IMR-90 (cell line): Measurements from ENCODE around the gene DOK6. TPM values are rescaled to one million over a fixed set of nuclear protein-coding genes. Genes with fewer than 3 reads are reported as not detected.

ENCODE experiments used
- ATAC-seq: fragments of 200-7000 bp; cut with Tn5 transposase; 2 replicates; pipeline ENCODE4 v1.9.1; 2020; ENCODE audit warnings: low read depth, mild to moderate bottlenecking, moderate library complexity
- BruUV-seq: library from RNA; stranded (reverse); fragments of 400-500 nt; replicated peaks from 2 replicates; lab custom pipeline; 2021; lab: Mats Ljungman, UMichigan
- CTCF ChIA-PET: fragments of 300-600 bp; formaldehyde crosslinking; extraction: SDS; loops from one replicate; lab custom pipeline; 2021; ENCODE audit warnings: antibody characterized with exemption; lab: Yijun Ruan, JAX
- POLR2A ChIA-PET: fragments of 300-600 bp; sonication (Branson Sonifier 250); formaldehyde crosslinking; loops from one replicate; lab custom pipeline; 2022; ENCODE audit warnings: antibody characterized with exemption; ENCODE audit not compliant: unreplicated experiment; lab: Charles Lee
- DNase-seq: peaks from one replicate; pipeline ENCODE4 v3.0.0; 2013
- H2AFZ ChIP-seq: replicated peaks from 2 replicates; pipeline ENCODE3; 2013; ENCODE audit warnings: low read length, mild to moderate bottlenecking; ENCODE audit not compliant: poor library complexity
- H2AK5ac ChIP-seq: 2 replicates; pipeline ENCODE4 v1.6.1; 2013; ENCODE audit warnings: low read depth, low read length, inconsistent platforms
- H2AK9ac ChIP-seq: replicated peaks from 2 replicates; pipeline ENCODE3; 2013; ENCODE audit warnings: mild to moderate bottlenecking, low read depth, low read length, moderate library complexity; ENCODE audit not compliant: poor library complexity
- H2BK120ac ChIP-seq: 2 replicates; pipeline ENCODE4 v1.6.1; 2013; ENCODE audit warnings: low read depth, low read length, inconsistent platforms
- H2BK15ac ChIP-seq: 3 replicates; pipeline ENCODE4 v1.6.1; 2013; ENCODE audit warnings: low read depth, low read length, inconsistent platforms
- H2BK20ac ChIP-seq: 2 replicates; pipeline ENCODE4 v1.6.1; 2013; ENCODE audit warnings: low read depth, mild to moderate bottlenecking, inconsistent platforms, low read length, moderate library complexity
- H2BK5ac ChIP-seq: 2 replicates; pipeline ENCODE4 v1.6.1; 2013; ENCODE audit warnings: mild to moderate bottlenecking, low read depth, low read length, inconsistent platforms; ENCODE audit not compliant: poor library complexity, severe bottlenecking
- H3K14ac ChIP-seq: replicated peaks from 2 replicates; pipeline ENCODE4 v1.6.1; 2013; ENCODE audit warnings: low read depth, low read length, inconsistent platforms
- H3K18ac ChIP-seq: 2 replicates; pipeline ENCODE4 v1.6.1; 2013; ENCODE audit warnings: low read depth, low read length, control low read depth
- H3K23ac ChIP-seq: 2 replicates; pipeline ENCODE4 v1.6.1; 2013; ENCODE audit warnings: low read depth, low read length, inconsistent platforms
- H3K27ac ChIP-seq: 2 replicates; pipeline ENCODE4 v1.5.1; 2013; ENCODE audit warnings: mild to moderate bottlenecking, control low read depth, low read length; ENCODE audit not compliant: insufficient read depth
- H3K27me3 ChIP-seq: 2 replicates; pipeline ENCODE4 v1.6.1; 2013; ENCODE audit warnings: low read length; ENCODE audit not compliant: control insufficient read depth, insufficient read depth
- H3K36me3 ChIP-seq: 2 replicates; pipeline ENCODE4 v1.6.1; 2013; ENCODE audit warnings: low read length, mixed read lengths; ENCODE audit not compliant: control insufficient read depth, insufficient read depth
- H3K4ac ChIP-seq: 2 replicates; pipeline ENCODE4 v1.6.1; 2013; ENCODE audit warnings: low read depth, low read length, inconsistent platforms
- H3K4me1 ChIP-seq: 2 replicates; pipeline ENCODE4 v1.6.1; 2013; ENCODE audit warnings: low read length, mixed read lengths; ENCODE audit not compliant: control insufficient read depth, insufficient read depth
- H3K4me2 ChIP-seq: 2 replicates; pipeline ENCODE4 v1.6.1; 2013; ENCODE audit warnings: low read depth, mild to moderate bottlenecking, control low read depth, low read length, moderate library complexity
- H3K4me3 ChIP-seq: 2 replicates; pipeline ENCODE4 v1.5.1; 2013; ENCODE audit warnings: low read depth, mild to moderate bottlenecking, control low read depth, low read length, moderate library complexity; ENCODE audit not compliant: insufficient read depth
- H3K56ac ChIP-seq: 2 replicates; pipeline ENCODE4 v1.6.1; 2013; ENCODE audit warnings: low read length, inconsistent platforms; ENCODE audit not compliant: insufficient read depth; ENCODE audit errors: extremely low read depth
- H3K79me1 ChIP-seq, 2 experiments: 2 replicates each; pipeline ENCODE4 v1.6.1; 2013; ENCODE audit warnings: low read length in 2 of 2, inconsistent platforms in 1 of 2, low read depth in 1 of 2
- H3K9ac ChIP-seq: 2 replicates; pipeline ENCODE4 v1.6.1; 2013; ENCODE audit warnings: low read depth, low read length, control low read depth
- H3K9me1 ChIP-seq: 2 replicates; pipeline ENCODE4 v1.6.1; 2013; ENCODE audit warnings: low read length, inconsistent platforms; ENCODE audit not compliant: insufficient read depth
- H3K9me3 ChIP-seq: 2 replicates; pipeline ENCODE4 v1.6.1; 2013; ENCODE audit warnings: low read length; ENCODE audit not compliant: control insufficient read depth, insufficient read depth
- H4K20me1 ChIP-seq: 2 replicates; pipeline ENCODE4 v1.6.1; 2013; ENCODE audit warnings: low read length, inconsistent platforms; ENCODE audit not compliant: insufficient read depth
- H4K5ac ChIP-seq: 2 replicates; pipeline ENCODE4 v1.6.1; 2013; ENCODE audit warnings: mild to moderate bottlenecking, low read depth, low read length, control low read depth
- H4K8ac ChIP-seq, 2 experiments: 2 replicates each; pipeline ENCODE4 v1.6.1; 2013; ENCODE audit warnings: low read depth in 2 of 2, low read length in 2 of 2, control low read depth in 1 of 2, inconsistent platforms in 1 of 2
- H4K91ac ChIP-seq: 2 replicates; pipeline ENCODE4 v1.6.1; 2013; ENCODE audit warnings: low read depth, low read length, inconsistent platforms; ENCODE audit not compliant: insufficient read depth
- CEBPB ChIP-seq: IDR thresholded peaks from 2 replicates; pipeline ENCODE4 v1.6.1; 2012; ENCODE audit warnings: low read depth, low read length, improper control_type of control experiment
- CHD1 ChIP-seq: IDR thresholded peaks from 2 replicates; pipeline ENCODE4 v1.6.1; 2012; ENCODE audit warnings: low read depth, low read length, improper control_type of control experiment
- FOS ChIP-seq: fragments of 150-350 bp; IDR thresholded peaks from 2 replicates; pipeline ENCODE4 v1.6.1; 2016; ENCODE audit warnings: low read depth, low read length
- MAZ ChIP-seq: IDR thresholded peaks from 2 replicates; pipeline ENCODE4 v1.6.1; 2012; ENCODE audit warnings: low read depth, mild to moderate bottlenecking, low read length, improper control_type of control experiment, moderate library complexity, borderline replicate concordance
- MXI1 ChIP-seq: IDR thresholded peaks from 2 replicates; pipeline ENCODE4 v1.6.1; 2012; ENCODE audit warnings: low read depth, mild to moderate bottlenecking, low read length, moderate library complexity, borderline replicate concordance
- NFE2L2 ChIP-seq: fragments of 150-350 bp; IDR thresholded peaks from 2 replicates; pipeline ENCODE4 v1.6.1; 2016; ENCODE audit warnings: low read depth, mild to moderate bottlenecking, low read length
- RFX5 ChIP-seq: IDR thresholded peaks from 2 replicates; pipeline ENCODE4 v1.8.0; 2012; ENCODE audit warnings: low read depth, mild to moderate bottlenecking, low read length, moderate library complexity
- SMC3 ChIP-seq: fragments of 150-350 bp; IDR thresholded peaks from 2 replicates; pipeline ENCODE4 v1.6.1; 2016; ENCODE audit warnings: low read depth, mild to moderate bottlenecking, antibody characterized with exemption, low read length, moderate library complexity
- WGBS, 2 experiments: methylation state at CpG; one replicate each; pipeline versions ENCODE4 v1.1.5 to v1.1.7; 2013; ENCODE audit warnings: missing lambda C conversion rate in 2 of 2; ENCODE audit not compliant: insufficient read length in 1 of 2; ENCODE audit errors: extremely low coverage in 2 of 2; 5-methylcytosine and 5-hydroxymethylcytosine counted together
- dilution Hi-C: fragments of 300-500 bp; cut with HindIII; formaldehyde crosslinking; loops from one replicate; pipeline ENCODE4 v1.14.3; 2018; ENCODE audit warnings: low sequenced_read_pairs; ENCODE audit not compliant: unreplicated experiment
- in situ Hi-C: fragments of 300-500 bp; cut with MboI; formaldehyde crosslinking; loops from 3 replicates; pipeline ENCODE4 v1.14.3; 2019; ENCODE audit warnings: low sequenced_read_pairs, inconsistent platforms, mixed read lengths
- intact Hi-C: fragments of 100-400 bp; cut with micrococcal nuclease; formaldehyde crosslinking; loops from 2 replicates; pipeline ENCODE4 v1.10.0; 2022
- polyA plus RNA-seq, 3 experiments: library from polyadenylated mRNA; depleted of rRNA; stranded (reverse); fragments of >200 nt; gene quantifications; 2 replicates each; pipeline ENCODE4 v1.2.3, GENCODE V29; 2012; ENCODE audit warnings: low replicate concordance in 1 of 3
- total RNA-seq: library from RNA; depleted of rRNA; stranded (reverse); fragments of >200 nt; gene quantifications from 2 replicates; pipeline ENCODE4 v1.2.3, GENCODE V29; 2012
- TF ChIP-seq, protein P1 (sequence below): conservative IDR thresholded peaks from 2 replicates; pipeline ENCODE4 v1.5.1; 2012; ENCODE audit warnings: mild to moderate bottlenecking, low read depth, low read length, improper control_type of control experiment
- TF ChIP-seq, protein P2 (sequence below): fragments of 150-350 bp; IDR thresholded peaks from 2 replicates; pipeline ENCODE4 v1.6.1; 2017; ENCODE audit warnings: mild to moderate bottlenecking, antibody characterized with exemption, low read length, low read depth
- TF ChIP-seq, protein P3 (sequence below): fragments of 150-350 bp; IDR thresholded peaks from 2 replicates; pipeline ENCODE4 v1.6.1; 2016; ENCODE audit warnings: low read depth, mild to moderate bottlenecking, low read length, moderate library complexity, borderline replicate concordance

DOK6 gene
- total and polyA plus RNA-seq, 2 of the 4 experiments (the other 2 are of a cell fraction), result 1.9 to 2.7 TPM

DNA sequence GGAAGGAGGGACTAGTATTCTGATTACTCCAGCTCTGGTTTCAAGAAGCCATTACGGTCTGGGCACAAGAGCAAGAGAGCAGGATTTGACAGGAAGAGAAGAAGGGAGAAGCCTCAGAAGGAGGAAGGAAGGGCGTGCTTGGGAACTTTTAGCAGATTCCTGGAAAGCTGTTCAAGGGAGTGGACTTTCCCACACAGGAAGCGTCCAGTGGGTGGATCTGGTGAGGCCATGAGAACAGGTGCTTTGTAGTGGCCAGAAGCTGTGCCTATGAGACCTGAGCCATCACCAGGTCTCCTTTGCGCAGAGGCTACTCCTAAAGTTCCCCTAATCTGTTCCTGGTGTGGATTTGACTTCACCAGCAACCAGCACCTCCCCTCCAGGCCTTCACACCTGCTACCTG, 484.7 kb downstream of the DOK6 start:
- no TSS peak for BruUV-seq
- Histone ChIP-seq H3K27ac (no peak overlapping the region), H2AFZ (no peak overlapping the region), H3K4me3 (no peak overlapping the region), H3K4me2 (no peak overlapping the region), H3K36me3 (no peaks in the 10 kb centered on the region), H4K20me1 (no peaks in the 10 kb centered on the region), H2AK5ac (no peak overlapping the region), H3K79me1 (no peaks in the 10 kb centered on the region), H4K5ac (no peak overlapping the region), H3K56ac (no peak overlapping the region), H3K23ac (no peak overlapping the region), H2AK9ac (no peak overlapping the region), H2BK5ac (no peak overlapping the region), H2BK120ac (no peak overlapping the region), H3K4ac (no peak overlapping the region), H3K9ac (no peak overlapping the region), H3K14ac (no peak overlapping the region), H4K8ac (no peak overlapping the region), H2BK15ac (no peak overlapping the region), H4K91ac (no peak overlapping the region), H3K27me3 (no peaks in the 10 kb centered on the region), H3K9me3 (no peaks in the 10 kb centered on the region), H2BK20ac (no peak overlapping the region), H3K9me1 (no peaks in the 10 kb centered on the region; the same call in none of the 2 replicates), H3K4me1 (0 out of 2 replicates have a peak, but pooled peaks cover 1% of the 10 kb centered on the region), H3K18ac (no peak overlapping the region)
- in situ Hi-C loops, result no loop called here
- CTCF ChIA-PET, result no interaction called here
- intact Hi-C loops, result no loop called here
- TF ChIP-seq NFE2L2 (no peak), RFX5 (no peak), FOS (no peak), MXI1 (no peak), CHD1 (no peak), MAZ (no peak), SMC3 (no peak), CEBPB (no peak)
- TF ChIP-seq, protein P1, sequence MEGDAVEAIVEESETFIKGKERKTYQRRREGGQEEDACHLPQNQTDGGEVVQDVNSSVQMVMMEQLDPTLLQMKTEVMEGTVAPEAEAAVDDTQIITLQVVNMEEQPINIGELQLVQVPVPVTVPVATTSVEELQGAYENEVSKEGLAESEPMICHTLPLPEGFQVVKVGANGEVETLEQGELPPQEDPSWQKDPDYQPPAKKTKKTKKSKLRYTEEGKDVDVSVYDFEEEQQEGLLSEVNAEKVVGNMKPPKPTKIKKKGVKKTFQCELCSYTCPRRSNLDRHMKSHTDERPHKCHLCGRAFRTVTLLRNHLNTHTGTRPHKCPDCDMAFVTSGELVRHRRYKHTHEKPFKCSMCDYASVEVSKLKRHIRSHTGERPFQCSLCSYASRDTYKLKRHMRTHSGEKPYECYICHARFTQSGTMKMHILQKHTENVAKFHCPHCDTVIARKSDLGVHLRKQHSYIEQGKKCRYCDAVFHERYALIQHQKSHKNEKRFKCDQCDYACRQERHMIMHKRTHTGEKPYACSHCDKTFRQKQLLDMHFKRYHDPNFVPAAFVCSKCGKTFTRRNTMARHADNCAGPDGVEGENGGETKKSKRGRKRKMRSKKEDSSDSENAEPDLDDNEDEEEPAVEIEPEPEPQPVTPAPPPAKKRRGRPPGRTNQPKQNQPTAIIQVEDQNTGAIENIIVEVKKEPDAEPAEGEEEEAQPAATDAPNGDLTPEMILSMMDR, result no peak
- TF ChIP-seq, protein P2, sequence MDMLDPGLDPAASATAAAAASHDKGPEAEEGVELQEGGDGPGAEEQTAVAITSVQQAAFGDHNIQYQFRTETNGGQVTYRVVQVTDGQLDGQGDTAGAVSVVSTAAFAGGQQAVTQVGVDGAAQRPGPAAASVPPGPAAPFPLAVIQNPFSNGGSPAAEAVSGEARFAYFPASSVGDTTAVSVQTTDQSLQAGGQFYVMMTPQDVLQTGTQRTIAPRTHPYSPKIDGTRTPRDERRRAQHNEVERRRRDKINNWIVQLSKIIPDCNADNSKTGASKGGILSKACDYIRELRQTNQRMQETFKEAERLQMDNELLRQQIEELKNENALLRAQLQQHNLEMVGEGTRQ, result no peak
- TF ChIP-seq, protein P3, sequence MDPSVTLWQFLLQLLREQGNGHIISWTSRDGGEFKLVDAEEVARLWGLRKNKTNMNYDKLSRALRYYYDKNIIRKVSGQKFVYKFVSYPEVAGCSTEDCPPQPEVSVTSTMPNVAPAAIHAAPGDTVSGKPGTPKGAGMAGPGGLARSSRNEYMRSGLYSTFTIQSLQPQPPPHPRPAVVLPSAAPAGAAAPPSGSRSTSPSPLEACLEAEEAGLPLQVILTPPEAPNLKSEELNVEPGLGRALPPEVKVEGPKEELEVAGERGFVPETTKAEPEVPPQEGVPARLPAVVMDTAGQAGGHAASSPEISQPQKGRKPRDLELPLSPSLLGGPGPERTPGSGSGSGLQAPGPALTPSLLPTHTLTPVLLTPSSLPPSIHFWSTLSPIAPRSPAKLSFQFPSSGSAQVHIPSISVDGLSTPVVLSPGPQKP, result no peak
- dilution Hi-C loops, result no loop called here
- ATAC-seq (no peak), DNase-seq (no peak)
- POLR2A ChIA-PET, result no interaction called here
- 90% methylated on average over 2 of the region's 4 CpGs; no CpG with 5 or more reads in 1 of the 2 experiments for WGBS, 2 experiments
